ENCODE data around the gene NARF.

Gene NARF

GRCh38 chr17:82479602-82480001 lies 21.1 kb downstream of the NARF start:
- no peak for DNase-seq

- no peak for DNase-seq
Measured at GRCh38 chr17:82480318-82480717, 21.8 kb downstream of the NARF start.

- DNase-seq, result no peak
Measured at GRCh38 chr17:82483204-82483660, 24.7 kb downstream of the NARF start.

- DNase-seq, result no peak
Measured at GRCh38 chr17:82483836-82484235, 25.3 kb downstream of the NARF start.

- DNase-seq, result no peak
Measured at GRCh38 chr17:82486231-82487094, 27.9 kb downstream of the NARF start.

- no peak for DNase-seq
Measured at GRCh38 chr17:82487910-82488309, 29.4 kb downstream of the NARF start.

- DNase-seq, result peak in 1 of 2 donors; percentile 18
Measured at GRCh38 chr17:82489117-82489516, 30.6 kb downstream of the NARF start.

- no peak for DNase-seq
Measured at GRCh38 chr17:82489851-82490511, 31.4 kb downstream of the NARF start.

- no peak for DNase-seq
Measured at GRCh38 chr17:82490512-82491195, 32.1 kb downstream of the NARF start.

- DNase-seq, result no peak
Measured at GRCh38 chr17:82491196-82491530, 32.6 kb downstream of the NARF start.

- no peak for DNase-seq
Measured at GRCh38 chr17:82491533-82491932, 33.0 kb downstream of the NARF start.

- DNase-seq, result no peak
Measured at GRCh38 chr17:82492643-82493225, 34.2 kb downstream of the NARF start.

- DNase-seq, result no peak
Measured at GRCh38 chr17:82493226-82493781, 34.8 kb downstream of the NARF start.

GRCh38 chr17:82494236-82495055 lies 35.9 kb downstream of the NARF start:
- DNase-seq, result peak; percentile 75 to 87

- DNase-seq, result no peak
Measured at GRCh38 chr17:82495844-82496528, 37.4 kb downstream of the NARF start.

GRCh38 chr17:82496529-82497434 lies 38.2 kb downstream of the NARF start:
- peak; percentile 86 to 96 for DNase-seq

GRCh38 chr17:82497483-82498405 lies 39.2 kb downstream of the NARF start:
- no peak for DNase-seq

GRCh38 chr17:82502207-82502606 lies 43.7 kb downstream of the NARF start:
- DNase-seq, result no peak

- DNase-seq, result no peak
Measured at GRCh38 chr17:82503094-82503727, 44.7 kb downstream of the NARF start.
